AG04450 (cell line): ENCODE measurements around the gene STXBP5. TPM values are rescaled to one million over a fixed set of nuclear protein-coding genes. Genes with fewer than 3 reads are reported as not detected.
A peak's percentile ranks its signal among the peaks of the same experiment; 100 is the strongest.

Experiments
- CTCF ChIA-PET: fragments of 300-600, 350-600 bp; formaldehyde crosslinking; extraction: SDS; loops from one replicate; lab custom pipeline; 2022; ENCODE audit warnings: antibody characterized with exemption, inconsistent platforms; lab: Charles Lee
- POLR2A ChIA-PET: fragments of 350-600 bp; formaldehyde crosslinking; extraction: SDS; loops from one replicate; lab custom pipeline; 2021; ENCODE audit warnings: antibody characterized with exemption, inconsistent platforms; lab: Yijun Ruan, JAX
- DNase-seq: peaks from one replicate; pipeline ENCODE4 v3.0.0-alpha.2; 2011; ENCODE audit warnings: low read depth, low spot score
- H3K27ac ChIP-seq: one replicate; pipeline ENCODE4 v1.5.1; 2012; ENCODE audit warnings: low read depth, low read length, control low read depth
- H3K27me3 ChIP-seq: one replicate; pipeline ENCODE4 v1.6.0; 2012; ENCODE audit warnings: low read length; ENCODE audit not compliant: control insufficient read depth, insufficient read depth
- H3K4me3 ChIP-seq: 2 replicates; pipeline ENCODE4 v1.5.1; 2011; ENCODE audit warnings: mild to moderate bottlenecking, low read depth, low read length, control low read depth
- H3K9me3 ChIP-seq: 2 replicates; pipeline ENCODE4 v1.5.1; 2012; ENCODE audit warnings: low read length; ENCODE audit not compliant: control insufficient read depth, insufficient read depth
- CTCF ChIP-seq: IDR thresholded peaks from 2 replicates; pipeline ENCODE4 v1.5.1; 2011; ENCODE audit warnings: low read depth, low read length, control low read depth, inconsistent platforms
- polyA plus RNA-seq: library from polyadenylated mRNA; depleted of rRNA; stranded (reverse); fragments of >200 nt; gene quantifications from 2 replicates; pipeline ENCODE4 v1.2.3, GENCODE V29; 2011

Gene STXBP5
- polyA plus RNA-seq, 1 experiment, result 40.0 TPM

DNA sequence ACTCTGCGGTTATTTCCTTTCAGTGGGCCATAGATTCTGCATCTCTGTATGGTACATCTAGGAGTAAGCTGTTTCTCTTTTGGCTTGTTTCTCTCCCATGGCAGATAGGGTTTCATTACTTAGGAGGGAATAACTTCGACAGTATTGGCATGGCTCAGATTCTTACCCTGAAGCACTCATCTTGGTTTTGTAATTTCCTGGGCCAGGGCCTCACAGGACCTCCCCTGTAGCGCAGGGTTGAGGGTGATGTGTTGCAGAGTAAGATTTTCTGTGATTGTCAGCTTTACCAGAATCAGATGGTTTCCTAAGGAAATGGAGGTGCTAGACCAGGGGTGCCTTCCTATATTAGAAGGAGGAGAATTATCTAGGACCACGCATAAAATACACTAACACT is 78.3 kb downstream of the STXBP5 start:
- POLR2A ChIA-PET, result interaction anchor here (0.7 kb wide), 1 partner anchor 22 kb away, joined by 3 read pairs; no protein-coding TSS in a partner anchor
- CTCF ChIA-PET, result interaction anchor here (1.0 to 1.1 kb wide), 3 partner anchors 9 to 457 kb away, joined by 3 to 4 read pairs (median 3); no protein-coding TSS in a partner anchor
- no peaks in the 10 kb centered on the region for H3K9me3 ChIP-seq
- TF ChIP-seq CTCF, result no peak
- no peak for DNase-seq
- H3K27me3 ChIP-seq, result no peaks in the 10 kb centered on the region
- H3K4me3 ChIP-seq, result no peak overlapping the region
- no peak overlapping the region for H3K27ac ChIP-seq

GRCh38 chr6:147283460-147283859 is 79.2 kb downstream of the STXBP5 start:
- no peak for DNase-seq
- POLR2A ChIA-PET, result interaction anchor here (0.7 kb wide), 1 partner anchor 21 kb away, joined by 3 read pairs; no protein-coding TSS in a partner anchor
- H3K27me3 ChIP-seq, result no peaks in the 10 kb centered on the region
- TF ChIP-seq CTCF, result no peak
- no peak overlapping the region for H3K4me3 ChIP-seq
- no peaks in the 10 kb centered on the region for H3K9me3 ChIP-seq
- CTCF ChIA-PET, result interaction anchor here (1.0 kb wide), 1 partner anchor 382 kb away, joined by 3 read pairs; no protein-coding TSS in a partner anchor
- H3K27ac ChIP-seq, result no peak overlapping the region

GRCh38 chr6:147285087-147285855 is 81.1 kb downstream of the STXBP5 start:
- Histone ChIP-seq H3K27ac (no peak overlapping the region), H3K27me3 (no peaks in the 10 kb centered on the region), H3K4me3 (no peak overlapping the region), H3K9me3 (no peaks in the 10 kb centered on the region)
- ChIA-PET CTCF (interaction anchor here (0.6 to 1.9 kb wide), 5 partner anchors 8 to 434 kb away, joined by 3 to 5 read pairs (median 5); no protein-coding TSS in a partner anchor), POLR2A (no interaction called here)
- TF ChIP-seq CTCF, result peak; percentile 50
- DNase-seq, result no peak

- POLR2A ChIA-PET, result interaction anchor here (0.9 kb wide), 1 partner anchor 17 kb away, joined by 3 read pairs; no protein-coding TSS in a partner anchor
- peak overlapping the region; percentile 22 for H3K27ac ChIP-seq
- DNase-seq, result no peak
These were observed 83.7 kb downstream of the STXBP5 start for GRCh38 chr6:147287869-147288271.

More at GRCh38 chr6:147287869-147288271, 83.7 kb downstream of the STXBP5 start:
- Histone ChIP-seq H3K9me3 (no peaks in the 10 kb centered on the region), H3K4me3 (no peak overlapping the region), H3K27me3 (no peaks in the 10 kb centered on the region)
- CTCF ChIA-PET, result interaction anchor here (0.6 to 1.4 kb wide), 3 partner anchors 11 to 95 kb away, joined by 3 to 4 read pairs (median 3); no protein-coding TSS in a partner anchor
- TF ChIP-seq CTCF, result no peak
